IMR-90 (cell line): ENCODE results near the gene RABGGTB. TPM values are rescaled to one million over a fixed set of nuclear protein-coding genes. Genes with fewer than 3 reads are reported as not detected.

Experiments
- ATAC-seq: fragments of 200-7000 bp; cut with Tn5 transposase; 2 replicates; pipeline ENCODE4 v1.9.1; 2020; ENCODE audit warnings: low read depth, mild to moderate bottlenecking, moderate library complexity
- BruUV-seq: library from RNA; stranded (reverse); fragments of 400-500 nt; replicated peaks from 2 replicates; lab custom pipeline; 2021; lab: Mats Ljungman, UMichigan
- CTCF ChIA-PET: fragments of 300-600 bp; formaldehyde crosslinking; extraction: SDS; loops from one replicate; lab custom pipeline; 2021; ENCODE audit warnings: antibody characterized with exemption; lab: Yijun Ruan, JAX
- POLR2A ChIA-PET: fragments of 300-600 bp; sonication (Branson Sonifier 250); formaldehyde crosslinking; loops from one replicate; lab custom pipeline; 2022; ENCODE audit warnings: antibody characterized with exemption; ENCODE audit not compliant: unreplicated experiment; lab: Charles Lee
- DNase-seq: peaks from one replicate; pipeline ENCODE4 v3.0.0; 2013
- H2AFZ ChIP-seq: replicated peaks from 2 replicates; pipeline ENCODE3; 2013; ENCODE audit warnings: low read length, mild to moderate bottlenecking; ENCODE audit not compliant: poor library complexity
- H2AK5ac ChIP-seq: 2 replicates; pipeline ENCODE4 v1.6.1; 2013; ENCODE audit warnings: low read depth, low read length, inconsistent platforms
- H2AK9ac ChIP-seq: replicated peaks from 2 replicates; pipeline ENCODE3; 2013; ENCODE audit warnings: mild to moderate bottlenecking, low read depth, low read length, moderate library complexity; ENCODE audit not compliant: poor library complexity
- H2BK120ac ChIP-seq: 2 replicates; pipeline ENCODE4 v1.6.1; 2013; ENCODE audit warnings: low read depth, low read length, inconsistent platforms
- H2BK15ac ChIP-seq: 3 replicates; pipeline ENCODE4 v1.6.1; 2013; ENCODE audit warnings: low read depth, low read length, inconsistent platforms
- H2BK20ac ChIP-seq: 2 replicates; pipeline ENCODE4 v1.6.1; 2013; ENCODE audit warnings: low read depth, mild to moderate bottlenecking, inconsistent platforms, low read length, moderate library complexity
- H2BK5ac ChIP-seq: 2 replicates; pipeline ENCODE4 v1.6.1; 2013; ENCODE audit warnings: mild to moderate bottlenecking, low read depth, low read length, inconsistent platforms; ENCODE audit not compliant: poor library complexity, severe bottlenecking
- H3K14ac ChIP-seq: replicated peaks from 2 replicates; pipeline ENCODE4 v1.6.1; 2013; ENCODE audit warnings: low read depth, low read length, inconsistent platforms
- H3K18ac ChIP-seq: 2 replicates; pipeline ENCODE4 v1.6.1; 2013; ENCODE audit warnings: low read depth, low read length, control low read depth
- H3K23ac ChIP-seq: 2 replicates; pipeline ENCODE4 v1.6.1; 2013; ENCODE audit warnings: low read depth, low read length, inconsistent platforms
- H3K27ac ChIP-seq: 2 replicates; pipeline ENCODE4 v1.5.1; 2013; ENCODE audit warnings: mild to moderate bottlenecking, control low read depth, low read length; ENCODE audit not compliant: insufficient read depth
- H3K27me3 ChIP-seq: 2 replicates; pipeline ENCODE4 v1.6.1; 2013; ENCODE audit warnings: low read length; ENCODE audit not compliant: control insufficient read depth, insufficient read depth
- H3K36me3 ChIP-seq: 2 replicates; pipeline ENCODE4 v1.6.1; 2013; ENCODE audit warnings: low read length, mixed read lengths; ENCODE audit not compliant: control insufficient read depth, insufficient read depth
- H3K4ac ChIP-seq: 2 replicates; pipeline ENCODE4 v1.6.1; 2013; ENCODE audit warnings: low read depth, low read length, inconsistent platforms
- H3K4me1 ChIP-seq: 2 replicates; pipeline ENCODE4 v1.6.1; 2013; ENCODE audit warnings: low read length, mixed read lengths; ENCODE audit not compliant: control insufficient read depth, insufficient read depth
- H3K4me2 ChIP-seq: 2 replicates; pipeline ENCODE4 v1.6.1; 2013; ENCODE audit warnings: low read depth, mild to moderate bottlenecking, control low read depth, low read length, moderate library complexity
- H3K4me3 ChIP-seq: 2 replicates; pipeline ENCODE4 v1.5.1; 2013; ENCODE audit warnings: low read depth, mild to moderate bottlenecking, control low read depth, low read length, moderate library complexity; ENCODE audit not compliant: insufficient read depth
- H3K56ac ChIP-seq: 2 replicates; pipeline ENCODE4 v1.6.1; 2013; ENCODE audit warnings: low read length, inconsistent platforms; ENCODE audit not compliant: insufficient read depth; ENCODE audit errors: extremely low read depth
- H3K79me1 ChIP-seq, 2 experiments: 2 replicates each; pipeline ENCODE4 v1.6.1; 2013; ENCODE audit warnings: low read length in 2 of 2, inconsistent platforms in 1 of 2, low read depth in 1 of 2
- H3K9ac ChIP-seq: 2 replicates; pipeline ENCODE4 v1.6.1; 2013; ENCODE audit warnings: low read depth, low read length, control low read depth
- H3K9me1 ChIP-seq: 2 replicates; pipeline ENCODE4 v1.6.1; 2013; ENCODE audit warnings: low read length, inconsistent platforms; ENCODE audit not compliant: insufficient read depth
- H3K9me3 ChIP-seq: 2 replicates; pipeline ENCODE4 v1.6.1; 2013; ENCODE audit warnings: low read length; ENCODE audit not compliant: control insufficient read depth, insufficient read depth
- H4K20me1 ChIP-seq: 2 replicates; pipeline ENCODE4 v1.6.1; 2013; ENCODE audit warnings: low read length, inconsistent platforms; ENCODE audit not compliant: insufficient read depth
- H4K5ac ChIP-seq: 2 replicates; pipeline ENCODE4 v1.6.1; 2013; ENCODE audit warnings: mild to moderate bottlenecking, low read depth, low read length, control low read depth
- H4K8ac ChIP-seq, 2 experiments: 2 replicates each; pipeline ENCODE4 v1.6.1; 2013; ENCODE audit warnings: low read depth in 2 of 2, low read length in 2 of 2, control low read depth in 1 of 2, inconsistent platforms in 1 of 2
- H4K91ac ChIP-seq: 2 replicates; pipeline ENCODE4 v1.6.1; 2013; ENCODE audit warnings: low read depth, low read length, inconsistent platforms; ENCODE audit not compliant: insufficient read depth
- BHLHE40 ChIP-seq: fragments of 150-350 bp; IDR thresholded peaks from 2 replicates; pipeline ENCODE4 v1.6.1; 2016; ENCODE audit warnings: mild to moderate bottlenecking, low read depth, low read length
- NFE2L2 ChIP-seq: fragments of 150-350 bp; IDR thresholded peaks from 2 replicates; pipeline ENCODE4 v1.6.1; 2016; ENCODE audit warnings: low read depth, mild to moderate bottlenecking, low read length
- RAD21 ChIP-seq: IDR thresholded peaks from 2 replicates; pipeline ENCODE4 v1.6.1; 2012; ENCODE audit warnings: low read length, improper control_type of control experiment
- RFX5 ChIP-seq: IDR thresholded peaks from 2 replicates; pipeline ENCODE4 v1.8.0; 2012; ENCODE audit warnings: low read depth, mild to moderate bottlenecking, low read length, moderate library complexity
- WGBS, 2 experiments: methylation state at CpG; one replicate each; pipeline versions ENCODE4 v1.1.5 to v1.1.7; 2013; ENCODE audit warnings: missing lambda C conversion rate in 2 of 2; ENCODE audit not compliant: insufficient read length in 1 of 2; ENCODE audit errors: extremely low coverage in 2 of 2; 5-methylcytosine and 5-hydroxymethylcytosine counted together
- dilution Hi-C: fragments of 300-500 bp; cut with HindIII; formaldehyde crosslinking; loops from one replicate; pipeline ENCODE4 v1.14.3; 2018; ENCODE audit warnings: low sequenced_read_pairs; ENCODE audit not compliant: unreplicated experiment
- in situ Hi-C: fragments of 300-500 bp; cut with MboI; formaldehyde crosslinking; loops from 3 replicates; pipeline ENCODE4 v1.14.3; 2019; ENCODE audit warnings: low sequenced_read_pairs, inconsistent platforms, mixed read lengths
- intact Hi-C: fragments of 100-400 bp; cut with micrococcal nuclease; formaldehyde crosslinking; loops from 2 replicates; pipeline ENCODE4 v1.10.0; 2022
- polyA plus RNA-seq, 3 experiments: library from polyadenylated mRNA; depleted of rRNA; stranded (reverse); fragments of >200 nt; gene quantifications; 2 replicates each; pipeline ENCODE4 v1.2.3, GENCODE V29; 2012; ENCODE audit warnings: low replicate concordance in 1 of 3
- total RNA-seq: library from RNA; depleted of rRNA; stranded (reverse); fragments of >200 nt; gene quantifications from 2 replicates; pipeline ENCODE4 v1.2.3, GENCODE V29; 2012
- TF ChIP-seq, protein P1 (sequence below): conservative IDR thresholded peaks from 2 replicates; pipeline ENCODE4 v1.5.1; 2012; ENCODE audit warnings: mild to moderate bottlenecking, low read depth, low read length, improper control_type of control experiment

The RABGGTB gene
- total and polyA plus RNA-seq, 2 of the 4 experiments (the other 2 are of a cell fraction), result 48.2 to 76.0 TPM

GRCh38 chr1:75792091-75792490, 6.0 kb downstream of the RABGGTB start:
- H2AK5ac ChIP-seq, result no peak overlapping the region
- no peak overlapping the region for H3K27ac ChIP-seq
- H3K56ac ChIP-seq, result no peak overlapping the region
- no peak for DNase-seq
- no CpG with 5 or more reads among the region's 3 CpGs for WGBS, 2 experiments
- no peak overlapping the region for H4K91ac ChIP-seq
- no peak overlapping the region for H3K9ac ChIP-seq
- H3K4ac ChIP-seq, result no peak overlapping the region
- no peaks in the 10 kb centered on the region for H3K27me3 ChIP-seq
- no peak overlapping the region for H2BK120ac ChIP-seq
- H3K4me1 ChIP-seq, result peaks cover 2% of the 10 kb centered on the region; the same call in 1 of the 2 replicates
- H3K4me3 ChIP-seq, result no peak overlapping the region
- dilution Hi-C loops (no loop called here), intact Hi-C loops (loop anchor here (10.0 kb wide), 1 partner anchor 527 kb away; no protein-coding TSS in a partner anchor), in situ Hi-C loops (loop anchor here (10.0 kb wide), 1 partner anchor 283 kb away; the partner anchor contains the start of gene ST6GALNAC3)
- ChIA-PET POLR2A (no interaction called here), CTCF (no interaction called here)
- no peak overlapping the region for H2BK20ac ChIP-seq
- peaks cover 68% of the 10 kb centered on the region for H4K20me1 ChIP-seq
- BruUV-seq, result no TSS peak
- no peak overlapping the region for H3K14ac ChIP-seq
- no peak overlapping the region for H2BK5ac ChIP-seq
- H3K79me1 ChIP-seq, result peaks cover 5 to 31% of the 10 kb centered on the region in 2 experiments; a peak in 2 of 4 replicates
- H3K9me3 ChIP-seq, result no peaks in the 10 kb centered on the region
- no peak overlapping the region for H3K4me2 ChIP-seq
- H3K18ac ChIP-seq, result no peak overlapping the region
- ATAC-seq, result no peak
- H2BK15ac ChIP-seq, result no peak overlapping the region
- 0 out of 2 replicates have a peak, but pooled peaks cover 2% of the 10 kb centered on the region for H3K9me1 ChIP-seq
- no peak overlapping the region for H2AK9ac ChIP-seq
- no peak overlapping the region; the same call in 1 of the 2 replicates for H3K23ac ChIP-seq
- H4K8ac ChIP-seq, result no peak overlapping the region
- no peak overlapping the region for H2AFZ ChIP-seq
- TF ChIP-seq NFE2L2, result no peak
- TF ChIP-seq, protein P1, sequence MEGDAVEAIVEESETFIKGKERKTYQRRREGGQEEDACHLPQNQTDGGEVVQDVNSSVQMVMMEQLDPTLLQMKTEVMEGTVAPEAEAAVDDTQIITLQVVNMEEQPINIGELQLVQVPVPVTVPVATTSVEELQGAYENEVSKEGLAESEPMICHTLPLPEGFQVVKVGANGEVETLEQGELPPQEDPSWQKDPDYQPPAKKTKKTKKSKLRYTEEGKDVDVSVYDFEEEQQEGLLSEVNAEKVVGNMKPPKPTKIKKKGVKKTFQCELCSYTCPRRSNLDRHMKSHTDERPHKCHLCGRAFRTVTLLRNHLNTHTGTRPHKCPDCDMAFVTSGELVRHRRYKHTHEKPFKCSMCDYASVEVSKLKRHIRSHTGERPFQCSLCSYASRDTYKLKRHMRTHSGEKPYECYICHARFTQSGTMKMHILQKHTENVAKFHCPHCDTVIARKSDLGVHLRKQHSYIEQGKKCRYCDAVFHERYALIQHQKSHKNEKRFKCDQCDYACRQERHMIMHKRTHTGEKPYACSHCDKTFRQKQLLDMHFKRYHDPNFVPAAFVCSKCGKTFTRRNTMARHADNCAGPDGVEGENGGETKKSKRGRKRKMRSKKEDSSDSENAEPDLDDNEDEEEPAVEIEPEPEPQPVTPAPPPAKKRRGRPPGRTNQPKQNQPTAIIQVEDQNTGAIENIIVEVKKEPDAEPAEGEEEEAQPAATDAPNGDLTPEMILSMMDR, result no peak
- TF ChIP-seq RFX5, result no peak
- TF ChIP-seq BHLHE40, result no peak
- TF ChIP-seq RAD21, result no peak
- H3K36me3 ChIP-seq, result peaks cover 41% of the 10 kb centered on the region
- H4K5ac ChIP-seq, result no peak overlapping the region
